HL-60/S4 (cell line): ENCODE data around the gene RCN2.

Source experiments
- in situ Hi-C: fragments of 300-500 bp; cut with MboI; formaldehyde crosslinking; loops from 2 replicates; pipeline ENCODE4 v1.14.3; 2022; ENCODE audit warnings: low sequenced_read_pairs

Gene RCN2

GRCh38 chr15:76932135-76932966 is 802 bp downstream of the RCN2 start:
- in situ Hi-C loops, result no loop called here

DNA sequence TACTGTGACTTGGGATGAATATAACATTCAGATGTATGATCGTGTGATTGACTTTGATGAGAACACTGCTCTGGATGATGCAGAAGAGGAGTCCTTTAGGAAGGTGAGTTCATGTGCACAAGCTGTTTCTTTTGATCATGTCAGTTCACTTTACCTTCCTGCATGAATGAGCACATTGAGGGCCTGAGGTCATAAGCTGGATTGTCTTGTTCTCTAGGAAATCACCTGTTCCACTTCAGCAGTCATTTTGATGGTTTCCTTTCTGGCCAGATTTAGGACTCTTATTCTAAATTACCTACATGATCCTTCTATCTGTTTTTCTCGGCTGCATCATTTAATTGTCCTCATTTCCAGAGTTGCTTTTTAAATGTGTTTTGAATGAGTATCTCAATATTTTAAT is 4.1 kb downstream of the RCN2 start:
- in situ Hi-C loops, result no loop called here

- in situ Hi-C loops, result no loop called here
Observed at GRCh38 chr15:76936671-76937070, 5.1 kb downstream of the RCN2 start.

GRCh38 chr15:76938752-76939151 is 7.2 kb downstream of the RCN2 start:
- in situ Hi-C loops, result no loop called here

DNA sequence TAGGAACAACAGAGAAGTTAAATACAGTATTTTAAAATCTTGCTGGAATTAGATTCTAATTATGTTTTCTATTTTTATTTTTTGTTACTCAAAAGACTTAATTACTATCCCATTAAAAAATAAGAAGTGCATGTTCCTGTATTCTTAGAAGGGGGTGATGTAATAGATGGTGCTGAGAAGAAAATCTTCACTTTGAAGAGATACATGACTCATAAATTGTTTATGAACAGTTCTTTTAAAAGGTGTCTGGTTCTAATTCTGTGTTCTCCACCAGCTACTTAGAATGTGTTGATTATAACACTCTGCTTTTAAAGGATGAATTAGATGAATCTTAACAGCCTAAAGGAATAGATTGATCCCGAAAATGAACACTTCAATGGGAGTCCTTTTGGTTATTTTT is 8.2 kb downstream of the RCN2 start:
- in situ Hi-C loops, result no loop called here

- in situ Hi-C loops, result no loop called here
Observed at GRCh38 chr15:76941636-76942035, 10.1 kb downstream of the RCN2 start.

- in situ Hi-C loops, result no loop called here
Observed at GRCh38 chr15:76942331-76942730, 10.8 kb downstream of the RCN2 start.

DNA sequence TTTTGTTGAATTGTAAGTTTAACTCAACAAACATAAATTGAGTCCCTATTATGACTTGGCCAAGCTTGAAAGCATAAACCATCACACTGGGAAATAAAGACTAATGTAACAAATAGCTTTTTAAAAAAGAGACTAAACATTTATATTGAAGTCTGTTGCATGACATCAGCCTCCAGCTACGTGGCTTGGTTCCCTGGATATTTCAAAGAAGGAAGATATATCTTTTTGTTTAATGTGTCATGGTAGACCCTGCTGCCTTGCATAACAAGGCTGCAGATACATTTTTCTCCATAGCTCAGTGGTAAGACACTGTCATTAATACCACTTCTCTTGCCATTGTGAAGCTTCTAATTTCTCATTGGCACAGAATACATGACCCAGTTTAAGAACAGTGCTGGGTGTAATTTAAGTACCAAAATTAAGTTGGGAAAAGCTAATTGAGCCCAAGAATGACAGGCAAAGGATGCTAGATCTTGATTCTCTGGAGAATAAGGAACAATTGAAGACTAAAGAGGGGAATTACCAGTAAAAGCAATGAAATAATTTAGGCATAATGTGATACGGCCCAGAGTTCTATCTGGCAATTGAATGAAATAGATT is 14.0 kb downstream of the RCN2 start:
- in situ Hi-C loops, result no loop called here

DNA sequence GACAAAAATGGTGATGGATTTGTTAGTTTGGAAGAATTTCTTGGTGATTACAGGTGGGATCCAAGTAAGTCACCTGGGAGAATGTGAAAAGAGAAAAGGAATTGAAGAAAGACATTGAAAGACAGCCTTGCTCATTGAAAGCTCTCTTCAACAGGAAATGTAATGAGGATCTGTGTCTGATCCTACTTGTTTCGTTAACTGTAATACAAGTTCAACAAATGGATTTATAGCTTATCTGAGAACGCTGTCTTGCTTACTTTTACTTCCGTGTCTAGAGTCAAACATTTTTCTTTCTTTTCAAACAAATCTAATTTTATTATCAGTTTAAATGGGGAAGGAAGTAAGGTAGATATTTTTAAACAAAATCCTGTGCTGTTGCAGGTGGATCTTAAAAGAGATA is 15.9 kb downstream of the RCN2 start:
- in situ Hi-C loops, result no loop called here

GRCh38 chr15:76951220-76951619 is 19.7 kb downstream of the RCN2 start:
- in situ Hi-C loops, result loop anchor here (25.0 kb wide), 1 partner anchor 561 kb away; no protein-coding TSS in a partner anchor

- in situ Hi-C loops, result loop anchor here (25.0 kb wide), 1 partner anchor 558 kb away; no protein-coding TSS in a partner anchor
Observed at GRCh38 chr15:76953913-76954312, 22.4 kb downstream of the RCN2 start.

DNA sequence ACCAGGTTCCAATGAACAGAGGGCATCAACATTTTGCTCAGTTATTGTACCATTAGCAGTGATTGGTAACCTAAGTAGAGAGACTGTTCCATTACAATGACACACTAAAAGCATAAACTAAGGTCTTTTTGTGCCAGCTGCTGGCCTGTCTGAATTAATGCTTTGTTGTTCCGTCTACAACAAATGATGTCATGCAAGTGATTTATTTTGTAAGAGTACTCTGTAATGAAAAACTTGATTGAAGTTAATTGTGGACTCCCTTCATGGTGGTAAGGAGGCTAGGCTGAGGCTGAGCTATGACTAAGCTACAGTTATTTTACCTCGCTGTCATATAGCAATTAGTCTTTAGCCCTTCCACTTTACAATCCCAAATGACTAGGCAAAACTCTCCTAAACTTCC is 23.2 kb downstream of the RCN2 start:
- in situ Hi-C loops, result loop anchor here (25.0 kb wide), 1 partner anchor 558 kb away; no protein-coding TSS in a partner anchor

- in situ Hi-C loops, result loop anchor here (25.0 kb wide), 1 partner anchor 551 kb away; no protein-coding TSS in a partner anchor
Observed at GRCh38 chr15:76961268-76962011, 29.9 kb downstream of the RCN2 start.

- in situ Hi-C loops, result loop anchor here (25.0 kb wide), 1 partner anchor 550 kb away; no protein-coding TSS in a partner anchor
Observed at GRCh38 chr15:76962337-76963013, 30.9 kb downstream of the RCN2 start.

GRCh38 chr15:76963596-76963995 is 32.0 kb downstream of the RCN2 start:
- in situ Hi-C loops, result loop anchor here (25.0 kb wide), 1 partner anchor 549 kb away; no protein-coding TSS in a partner anchor

GRCh38 chr15:76964157-76964556 is 32.6 kb downstream of the RCN2 start:
- in situ Hi-C loops, result loop anchor here (25.0 kb wide), 1 partner anchor 548 kb away; no protein-coding TSS in a partner anchor

- in situ Hi-C loops, result loop anchor here (25.0 kb wide), 1 partner anchor 546 kb away; no protein-coding TSS in a partner anchor
Observed at GRCh38 chr15:76966051-76966450, 34.5 kb downstream of the RCN2 start.

- in situ Hi-C loops, result loop anchor here (25.0 kb wide), 1 partner anchor 545 kb away; no protein-coding TSS in a partner anchor
Observed at GRCh38 chr15:76967067-76967466, 35.5 kb downstream of the RCN2 start.

DNA sequence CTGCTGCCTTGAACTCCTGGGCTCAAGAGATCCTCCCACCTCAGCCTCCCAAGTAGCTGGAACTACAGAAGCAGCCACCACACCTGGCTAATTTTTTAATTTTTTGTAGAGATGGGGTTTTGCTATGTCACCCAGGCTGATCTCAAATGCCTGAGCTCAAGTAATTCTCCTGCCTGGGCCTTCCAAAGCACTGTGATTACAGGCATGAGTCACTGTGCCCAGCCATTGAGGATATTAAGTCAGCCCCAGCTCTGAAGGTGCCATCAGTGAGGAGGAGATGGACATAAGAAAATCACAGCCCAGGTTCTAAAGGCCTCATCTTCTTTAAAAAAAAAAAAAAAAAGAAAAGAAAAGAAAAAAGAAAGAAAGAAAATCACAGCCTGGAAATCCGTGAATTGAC is 36.8 kb downstream of the RCN2 start:
- in situ Hi-C loops, result loop anchor here (25.0 kb wide), 1 partner anchor 544 kb away; no protein-coding TSS in a partner anchor
